HG03025 (cell line): ENCODE measurements around the gene LRMDA.

Source experiments
- ATAC-seq: cut with Tn5 transposase; IDR thresholded peaks from one replicate; pipeline ENCODE4 v1.9.1; 2021; ENCODE audit warnings: mild to moderate bottlenecking, moderate library complexity; ENCODE audit not compliant: unreplicated experiment, low FRiP score

The LRMDA gene

DNA sequence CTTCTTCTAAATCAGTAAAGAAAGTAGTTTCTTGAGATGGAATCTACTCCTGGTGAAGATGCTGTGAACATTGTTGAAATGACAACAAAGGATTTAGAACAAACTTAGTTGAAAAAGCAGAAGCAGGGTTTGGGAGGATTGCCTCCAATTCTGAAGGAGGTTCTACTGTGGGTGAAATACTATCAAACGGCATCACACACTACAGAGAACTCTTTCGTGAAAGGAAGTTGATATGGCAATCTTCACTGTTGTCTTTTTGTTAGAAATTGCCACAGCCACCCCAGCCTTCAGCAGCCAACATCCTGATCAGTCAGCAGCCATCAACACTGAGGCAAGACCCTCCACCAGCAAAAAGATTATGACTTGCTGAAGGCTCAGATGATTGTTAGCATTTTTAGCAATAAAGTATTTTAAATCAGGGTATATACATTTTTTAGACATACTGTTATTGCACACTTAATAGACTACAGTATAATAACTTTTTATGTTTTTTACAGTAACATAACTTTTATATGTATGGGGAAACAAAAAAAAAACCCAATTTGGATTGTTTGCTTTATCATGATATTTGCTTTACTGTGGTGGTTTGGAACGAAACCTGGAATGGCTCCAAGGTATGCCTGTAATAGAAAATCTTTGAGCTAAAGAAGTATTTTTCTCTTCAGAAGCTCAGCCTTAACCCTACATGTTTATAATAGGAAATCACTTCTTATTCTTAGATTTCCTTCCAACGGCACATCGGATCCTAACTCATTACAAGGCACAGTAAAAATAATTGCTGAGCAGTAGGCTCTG, 257.3 kb downstream of the LRMDA start:
- no peak for ATAC-seq

DNA sequence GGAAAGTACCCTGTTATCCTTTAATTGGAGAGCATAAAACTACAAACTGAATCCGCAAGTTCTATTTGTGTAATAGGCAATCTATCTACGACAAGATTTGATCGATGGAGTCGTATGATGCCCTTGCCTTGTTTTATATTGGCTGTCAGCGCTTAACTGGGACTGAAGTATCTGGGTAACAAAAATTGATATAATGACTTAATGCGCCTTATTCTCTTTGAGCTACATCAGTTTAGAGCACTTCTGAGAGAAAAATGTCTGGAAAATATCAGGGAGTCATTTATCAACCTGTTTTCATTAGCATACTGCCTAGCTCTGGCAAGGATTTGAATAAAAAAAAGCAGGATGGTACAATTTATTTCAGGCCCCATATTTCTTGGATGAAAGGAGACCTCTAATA, 262.1 kb downstream of the LRMDA start:
- ATAC-seq = no peak

DNA sequence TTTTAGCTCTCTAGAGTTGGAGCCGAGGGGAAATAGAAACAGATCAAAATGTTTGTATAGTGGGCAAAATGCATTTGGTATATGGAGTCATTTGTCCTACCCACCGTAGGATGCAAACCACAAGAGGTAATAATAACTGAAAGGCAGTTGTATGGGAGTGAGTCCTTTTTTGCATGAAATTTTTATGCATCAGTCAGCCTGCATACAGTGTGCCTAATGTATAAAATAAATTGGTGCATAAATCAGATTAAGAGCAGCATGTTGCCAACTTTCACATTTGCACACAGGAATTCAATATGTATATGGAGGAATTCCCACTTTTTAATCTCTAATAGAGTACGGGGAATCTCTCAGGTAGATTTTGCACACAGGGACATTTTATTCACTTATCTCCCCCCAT, 262.8 kb downstream of the LRMDA start:
- no peak for ATAC-seq

GRCh38 chr10:75694790-75695189, 263.4 kb downstream of the LRMDA start:
- ATAC-seq = no peak

GRCh38 chr10:75695994-75696393, 264.6 kb downstream of the LRMDA start:
- no peak for ATAC-seq

DNA sequence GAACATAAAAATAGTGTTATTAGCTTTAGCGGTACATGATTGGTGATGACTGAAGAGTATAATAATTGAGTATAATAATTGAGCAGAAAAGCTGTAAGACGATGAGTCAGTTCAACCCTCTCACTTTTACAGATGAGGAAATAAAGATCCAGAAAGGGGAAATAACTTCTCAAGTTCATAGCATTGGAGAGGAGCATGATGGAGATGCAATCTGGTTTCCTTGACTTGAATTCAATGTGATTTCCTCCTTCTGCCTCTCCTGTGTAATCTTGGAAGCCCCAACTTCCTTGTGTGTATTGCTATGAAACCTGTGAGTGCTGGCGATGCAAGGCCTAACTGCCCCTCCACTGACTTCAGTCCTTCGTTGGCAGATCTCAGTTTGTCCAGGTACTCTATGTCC, 265.1 kb downstream of the LRMDA start:
- ATAC-seq = no peak

GRCh38 chr10:75703191-75703854, 271.9 kb downstream of the LRMDA start:
- no peak for ATAC-seq

DNA sequence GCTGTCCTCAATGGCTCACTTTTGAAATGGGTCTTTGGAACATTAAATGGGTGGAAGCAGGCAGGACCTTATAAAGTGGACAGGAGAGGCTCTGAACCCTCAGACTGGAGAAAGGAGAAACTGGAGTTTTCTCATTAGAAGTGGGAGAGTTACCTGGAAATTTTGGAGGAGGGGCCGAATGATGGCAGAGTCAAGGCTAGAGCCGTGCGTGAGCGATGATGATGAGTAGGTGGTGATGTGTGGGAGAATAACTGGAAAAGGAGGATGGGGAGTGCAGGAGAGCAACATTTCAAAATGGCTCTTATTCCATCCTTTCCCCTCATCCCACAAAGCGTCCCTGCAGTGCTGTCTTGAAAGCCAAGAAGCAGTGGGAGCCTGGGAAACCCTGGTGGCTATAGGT, 274.0 kb downstream of the LRMDA start:
- ATAC-seq = no peak

DNA sequence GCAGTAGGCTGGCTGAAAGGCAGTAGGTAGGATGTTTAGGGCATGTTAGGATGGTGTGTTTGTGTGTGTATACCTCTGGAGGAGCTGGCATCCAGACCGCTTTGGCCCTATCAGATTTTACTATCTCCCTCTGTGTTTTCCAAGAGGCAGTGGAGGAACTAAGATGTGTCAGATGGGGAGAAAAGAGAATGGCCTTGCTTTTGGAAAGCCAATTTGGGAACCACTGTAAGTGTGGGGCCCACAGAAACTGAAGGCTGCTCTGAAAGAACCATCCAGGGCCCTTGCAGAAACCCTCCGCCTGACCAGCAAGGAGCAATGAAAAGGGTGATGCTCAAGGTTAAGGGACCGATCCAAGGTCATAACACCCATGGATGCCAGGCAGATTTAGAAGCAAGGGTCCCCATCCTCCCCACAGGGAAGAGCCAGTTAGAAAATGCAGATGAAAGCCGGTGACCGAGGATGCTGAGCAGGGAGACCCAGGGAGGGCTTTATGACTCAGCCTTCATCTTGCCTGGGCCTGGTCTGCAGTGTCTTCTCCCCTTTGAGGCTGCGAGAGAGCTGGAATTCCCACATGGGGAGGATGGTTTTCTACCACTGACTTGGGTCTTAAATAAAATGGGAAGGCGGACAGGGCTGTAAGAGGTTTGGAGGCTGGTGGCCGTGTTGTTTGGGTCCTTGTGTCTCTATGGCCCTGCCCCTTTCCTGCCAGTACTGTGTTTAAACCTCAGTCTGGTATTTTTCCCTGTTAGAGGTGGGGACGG, 275.8 kb downstream of the LRMDA start:
- ATAC-seq = no peak

DNA sequence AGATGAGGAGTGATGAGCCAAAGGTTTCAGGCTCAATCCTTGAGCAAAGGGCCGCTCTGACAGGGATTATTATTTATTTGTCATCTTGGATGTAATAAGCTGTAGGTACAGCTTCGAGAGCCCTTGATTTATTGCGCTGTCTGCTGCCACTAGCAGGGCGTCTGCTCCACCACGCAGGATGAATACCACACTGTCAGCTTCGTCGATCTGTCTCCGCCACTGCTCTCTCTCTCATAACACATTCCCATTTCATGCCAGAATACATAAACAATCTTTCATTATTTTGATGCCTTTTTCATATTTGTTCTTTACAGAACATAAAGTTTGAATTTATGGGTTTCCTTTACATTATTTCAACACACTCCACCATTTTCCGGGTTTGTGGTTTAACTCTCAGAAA, 276.6 kb downstream of the LRMDA start:
- no peak for ATAC-seq

- no peak for ATAC-seq
Measured at GRCh38 chr10:75709245-75709644, 277.8 kb downstream of the LRMDA start.

GRCh38 chr10:75709811-75710210, 278.4 kb downstream of the LRMDA start:
- no peak for ATAC-seq

- no peak for ATAC-seq
Measured at GRCh38 chr10:75712242-75712880, 280.9 kb downstream of the LRMDA start.

DNA sequence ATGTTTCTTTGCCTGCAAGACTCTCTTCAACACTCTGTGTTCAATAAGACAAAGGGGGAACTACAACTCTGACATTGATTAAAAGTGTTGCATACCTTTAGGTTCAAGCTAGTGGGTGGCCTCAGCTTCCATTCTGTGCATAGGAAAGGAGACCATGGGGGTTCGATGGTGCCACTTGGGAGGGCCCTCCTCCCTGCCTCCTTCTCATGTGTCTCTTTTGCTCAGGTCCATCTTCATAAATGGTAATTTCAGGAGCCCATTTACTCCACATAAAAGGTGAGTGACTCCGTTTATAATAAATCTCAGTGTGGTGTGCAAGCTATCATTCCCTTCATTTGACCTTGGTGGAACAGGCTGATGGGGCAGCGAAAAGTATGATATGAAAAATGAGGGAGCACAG, 285.1 kb downstream of the LRMDA start:
- ATAC-seq = no peak

DNA sequence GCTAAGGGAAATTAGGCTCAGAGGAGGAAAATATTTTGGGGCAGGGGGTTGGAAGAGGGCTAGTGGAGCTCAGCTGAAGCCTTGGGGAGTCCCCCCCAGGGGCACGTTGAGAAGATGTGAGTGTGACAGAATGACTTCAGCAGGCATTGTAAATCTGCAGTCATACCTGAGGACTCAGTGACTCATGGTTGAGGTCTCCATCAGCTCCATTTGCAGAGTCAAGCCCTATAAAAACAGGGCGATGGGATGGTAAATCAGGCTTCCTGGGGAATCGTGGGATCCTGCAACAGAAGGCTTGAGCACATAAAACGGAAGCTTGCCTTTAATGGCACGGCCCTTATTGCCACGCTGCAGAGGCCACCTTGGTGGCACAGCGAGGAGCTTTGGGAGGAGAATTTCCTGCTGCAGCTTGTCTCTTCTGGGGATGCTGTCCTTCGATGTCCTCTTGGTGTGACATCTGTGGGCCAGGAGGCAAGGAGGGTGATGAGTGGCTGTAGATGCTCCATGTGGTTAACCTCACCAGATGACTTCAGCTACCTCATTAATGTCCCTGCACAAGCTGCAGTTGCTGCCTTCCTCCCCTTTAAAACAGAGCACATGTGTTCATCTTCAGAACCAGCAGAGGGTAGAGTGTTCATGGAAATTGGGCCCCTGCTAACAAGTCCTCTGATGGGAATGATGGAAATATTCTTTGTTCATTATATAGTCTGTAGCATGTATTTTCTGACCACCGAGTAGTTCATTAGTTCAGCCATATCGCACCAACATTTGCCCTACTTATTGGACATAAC, 285.9 kb downstream of the LRMDA start:
- ATAC-seq = no peak

DNA sequence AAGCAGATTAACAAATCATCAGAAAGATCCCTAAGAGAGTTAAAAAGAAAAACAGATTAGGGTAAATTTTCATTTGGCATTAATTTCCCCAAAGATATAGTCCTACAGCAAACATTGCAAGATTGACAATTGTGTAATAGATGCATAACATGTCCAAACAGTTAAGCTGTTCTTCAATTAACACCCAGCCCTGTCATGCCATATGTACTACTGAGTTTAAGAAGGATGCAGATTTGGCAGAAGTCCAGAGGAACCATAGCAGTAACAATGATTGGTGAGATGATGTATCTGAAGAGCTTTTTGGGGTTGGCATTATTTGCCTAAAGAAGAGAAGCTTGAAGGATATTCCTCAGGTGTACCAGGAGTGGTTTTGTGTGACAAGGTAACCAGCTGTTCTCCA, 287.6 kb downstream of the LRMDA start:
- no peak for ATAC-seq

DNA sequence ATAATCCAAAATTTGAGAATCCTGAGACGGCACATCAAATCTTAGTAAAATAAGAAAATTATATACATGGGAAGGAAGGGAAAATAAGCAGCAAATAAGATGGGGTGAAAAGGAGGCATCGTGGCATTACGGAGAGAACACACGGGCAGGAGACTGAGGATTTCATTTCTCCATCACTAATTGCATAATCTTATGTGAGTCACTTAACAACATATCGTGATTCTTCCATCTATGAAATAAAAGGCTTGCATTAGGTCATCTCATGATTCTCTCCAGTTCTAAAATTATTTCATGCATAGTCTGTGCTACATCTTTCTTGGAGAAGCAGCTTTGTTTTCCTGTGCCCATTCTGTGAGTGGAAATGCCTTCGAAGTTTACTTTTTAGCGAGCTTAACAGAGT, 288.7 kb downstream of the LRMDA start:
- ATAC-seq = no peak

GRCh38 chr10:75722020-75722419, 290.6 kb downstream of the LRMDA start:
- no peak for ATAC-seq

- ATAC-seq = no peak
Measured at GRCh38 chr10:75722609-75723008, 291.2 kb downstream of the LRMDA start.

GRCh38 chr10:75723319-75723980, 292.0 kb downstream of the LRMDA start:
- ATAC-seq = no peak
